H1 (cell line): Measurements from ENCODE around the gene UVSSA. TPM values are rescaled to one million over a fixed set of nuclear protein-coding genes. Genes with fewer than 3 reads are reported as not detected.

Experiments used
- CTCF ChIA-PET: fragments of 300-600 bp; sonication (Branson Sonifier 250); formaldehyde crosslinking; loops from one replicate; lab custom pipeline; 2021; ENCODE audit not compliant: partially characterized antibody; lab: Charles Lee
- POLR2A ChIA-PET: fragments of 300-600 bp; sonication (Branson Sonifier 250); formaldehyde crosslinking; loops from one replicate; lab custom pipeline; 2021; ENCODE audit warnings: inconsistent platforms; ENCODE audit not compliant: partially characterized antibody; lab: Charles Lee
- DNase-seq, 2 experiments: peaks; one replicate each; pipeline versions ENCODE4 v3.0.0 to v3.0.0-alpha.2; 2010 to 2022; ENCODE audit warnings: low spot score in 2 of 2, low read depth in 1 of 2, mixed read lengths in 1 of 2
- FAIRE-seq: peaks from 2 replicates; lab custom pipeline; 2011; peaks lifted over from hg19 to GRCh38; lab: Jason Lieb, UNC
- H2AFZ ChIP-seq: 2 replicates; pipeline ENCODE4 v1.8.1; 2012; ENCODE audit warnings: low read length, inconsistent platforms
- H2AK5ac ChIP-seq: 2 replicates; pipeline ENCODE4 v1.6.1; 2013; ENCODE audit warnings: low read depth, low read length
- H2BK120ac ChIP-seq: replicated peaks from 2 replicates; pipeline ENCODE3; 2013; ENCODE audit warnings: low read depth, low read length, inconsistent platforms
- H2BK12ac ChIP-seq: 2 replicates; pipeline ENCODE4 v1.6.1; 2013; ENCODE audit warnings: low read depth, low read length
- H2BK15ac ChIP-seq: 2 replicates; pipeline ENCODE4 v1.6.1; 2013; ENCODE audit warnings: low read length
- H2BK20ac ChIP-seq: 2 replicates; pipeline ENCODE4 v1.6.1; 2013; ENCODE audit warnings: low read length
- H2BK5ac ChIP-seq: 2 replicates; pipeline ENCODE4 v1.6.1; 2013; ENCODE audit warnings: low read depth, low read length
- H3K14ac ChIP-seq: 2 replicates; pipeline ENCODE4 v1.6.1; 2013; ENCODE audit warnings: inconsistent platforms; ENCODE audit not compliant: insufficient read length
- H3K18ac ChIP-seq: 2 replicates; pipeline ENCODE4 v1.6.1; 2013; ENCODE audit warnings: low read length; ENCODE audit errors: extremely low read depth
- H3K23ac ChIP-seq: 2 replicates; pipeline ENCODE4 v1.6.1; 2013; ENCODE audit warnings: inconsistent platforms; ENCODE audit not compliant: insufficient read length
- H3K23me2 ChIP-seq: 2 replicates; pipeline ENCODE4 v1.6.1; 2013; ENCODE audit warnings: low read depth, low read length
- H3K27ac ChIP-seq: 2 replicates; pipeline ENCODE4 v1.6.1; 2011; ENCODE audit warnings: low read depth, low read length, inconsistent platforms
- H3K27me3 ChIP-seq, 4 experiments: replicated peaks in 1 of 4; 1 replicate in 1 of 4; 2 replicates in 3 of 4; pipeline versions ENCODE4 v1.6.1 to v1.8.1; 2011 to 2013; ENCODE audit warnings: low read length in 3 of 4, mild to moderate bottlenecking in 3 of 4, inconsistent platforms in 2 of 4, mixed read lengths in 2 of 4, moderate library complexity in 1 of 4; ENCODE audit not compliant: control insufficient read depth in 3 of 4, insufficient read depth in 3 of 4; ENCODE audit errors: extremely low read depth in 1 of 4
- H3K36me3 ChIP-seq, 4 experiments: 2 replicates each; pipeline versions ENCODE4 v1.6.1 to v1.8.1; 2011 to 2013; ENCODE audit warnings: mild to moderate bottlenecking in 4 of 4, low read length in 3 of 4, moderate library complexity in 2 of 4, control low read depth in 1 of 4, inconsistent platforms in 1 of 4; ENCODE audit not compliant: insufficient read depth in 4 of 4, control insufficient read depth in 2 of 4
- H3K4ac ChIP-seq: replicated peaks from 2 replicates; pipeline ENCODE3; 2013; ENCODE audit warnings: low read length, low read depth, mixed read lengths, inconsistent platforms; ENCODE audit not compliant: insufficient read length
- H3K4me1 ChIP-seq, 4 experiments: replicated peaks in 1 of 4; 1 replicate in 1 of 4; 2 replicates in 3 of 4; pipeline versions ENCODE4 v1.6.1 to v1.8.1; 2011 to 2013; ENCODE audit warnings: low read length in 3 of 4, inconsistent platforms in 2 of 4, mixed read lengths in 1 of 4; ENCODE audit not compliant: insufficient read depth in 4 of 4, control insufficient read depth in 3 of 4
- H3K4me2 ChIP-seq, 2 experiments: 2 replicates each; pipeline versions ENCODE4 v1.6.1 to v1.8.1; 2011 to 2013; ENCODE audit warnings: low read depth in 2 of 2, low read length in 2 of 2, control low read depth in 1 of 2, inconsistent platforms in 1 of 2, mild to moderate bottlenecking in 1 of 2; ENCODE audit not compliant: insufficient read depth in 1 of 2
- H3K4me3 ChIP-seq, 4 experiments: fragments of 200-600, 300-600 bp in 1 of 4; sonication (generic), shearing (Covaris generic), sonication (Bioruptor Twin) in 1 of 4; 2 replicates each; pipeline versions ENCODE4 v1.5.1 to v1.8.1; 2011 to 2016; ENCODE audit warnings: low read length in 4 of 4, low read depth in 3 of 4, control low read depth in 2 of 4, inconsistent platforms in 2 of 4, mild to moderate bottlenecking in 2 of 4, mixed read lengths in 1 of 4, moderate library complexity in 1 of 4; ENCODE audit not compliant: insufficient read depth in 2 of 4; ENCODE audit errors: extremely low read depth in 1 of 4
- H3K56ac ChIP-seq: replicated peaks from 2 replicates; pipeline ENCODE3; 2013; ENCODE audit warnings: low read depth, mild to moderate bottlenecking, mixed read lengths, low read length, inconsistent platforms; ENCODE audit not compliant: insufficient read length
- H3K79me1 ChIP-seq: 2 replicates; pipeline ENCODE4 v1.6.1; 2013; ENCODE audit warnings: low read depth, low read length, control low read depth
- H3K79me2 ChIP-seq, 2 experiments: 2 replicates each; pipeline versions ENCODE4 v1.6.1 to v1.8.1; 2012 to 2013; ENCODE audit warnings: low read length in 2 of 2, mild to moderate bottlenecking in 2 of 2, inconsistent platforms in 1 of 2; ENCODE audit not compliant: insufficient read depth in 2 of 2, control insufficient read depth in 1 of 2
- H3K9ac ChIP-seq, 4 experiments: replicated peaks in 1 of 4; 1 replicate in 1 of 4; 2 replicates in 3 of 4; pipeline versions ENCODE4 v1.6.1 to v1.8.1; 2011 to 2013; ENCODE audit warnings: low read depth in 3 of 4, low read length in 3 of 4, control low read depth in 2 of 4, mild to moderate bottlenecking in 2 of 4, moderate library complexity in 2 of 4, inconsistent platforms in 1 of 4; ENCODE audit errors: extremely low read depth in 1 of 4
- H3K9me3 ChIP-seq, 2 experiments: 2 replicates each; pipeline versions ENCODE4 v1.6.1 to v1.8.1; 2012 to 2013; ENCODE audit warnings: mild to moderate bottlenecking in 2 of 2, moderate library complexity in 2 of 2, control low read depth in 1 of 2, inconsistent platforms in 1 of 2, low read depth in 1 of 2, low read length in 1 of 2, mixed read lengths in 1 of 2; ENCODE audit not compliant: insufficient read depth in 2 of 2
- H4K20me1 ChIP-seq, 2 experiments: replicated peaks in 1 of 2; 2 replicates each; pipeline versions ENCODE3 to v1.8.1; 2011 to 2013; ENCODE audit warnings: inconsistent platforms in 2 of 2, low read length in 2 of 2, mild to moderate bottlenecking in 1 of 2; ENCODE audit not compliant: insufficient read depth in 2 of 2, control insufficient read depth in 1 of 2
- H4K5ac ChIP-seq: 2 replicates; pipeline ENCODE4 v1.6.1; 2013; ENCODE audit warnings: low read length, low read depth, mixed read lengths, inconsistent platforms; ENCODE audit not compliant: insufficient read length
- H4K8ac ChIP-seq: 2 replicates; pipeline ENCODE4 v1.8.0; 2013; ENCODE audit warnings: mild to moderate bottlenecking, moderate library complexity, low read length, inconsistent platforms; ENCODE audit not compliant: insufficient read depth; ENCODE audit errors: extremely low read depth
- H4K91ac ChIP-seq: replicated peaks from 2 replicates; pipeline ENCODE3; 2013; ENCODE audit warnings: low read length, mixed read lengths, inconsistent platforms; ENCODE audit not compliant: insufficient read length
- JUN ChIP-seq: IDR thresholded peaks from 2 replicates; pipeline ENCODE4 v1.6.1; 2011; ENCODE audit warnings: low read depth, mild to moderate bottlenecking, improper control_type of control experiment, low read length
- SIX5 ChIP-seq: IDR thresholded peaks from 2 replicates; pipeline ENCODE4 v1.6.1; 2011; ENCODE audit warnings: mild to moderate bottlenecking, low read depth, low read length
- whole genome bisulfite sequencing, 2 experiments: shearing (Covaris generic) in 1 of 2; methylation state at CpG; one replicate each; pipeline versions ENCODE4 v1.1.6 to v1.1.7; 2013 to 2015; ENCODE audit warnings: low lambda C conversion rate in 2 of 2, mixed read lengths in 2 of 2, inconsistent platforms in 1 of 2, low coverage in 1 of 2, missing lambda C conversion rate in 1 of 2; ENCODE audit not compliant: insufficient replicate concordance in 2 of 2, insufficient coverage in 1 of 2, insufficient read length in 1 of 2; ENCODE audit errors: extremely low coverage in 1 of 2, missing lambda C conversion rate in 1 of 2; 5-methylcytosine and 5-hydroxymethylcytosine counted together
- polyA plus RNA-seq, 7 experiments: library from polyadenylated mRNA; depleted of rRNA in 3 of 7; stranded (reverse) in 5 of 7; unstranded in 2 of 7; fragments of >200 nt in 5 of 7; fragments of 200-250 nt in 2 of 7; gene quantifications; 1 replicate in 5 of 7; 2 replicates in 1 of 7; 4 replicates in 1 of 7; pipeline versions ENCODE4 v1.2.1 to v1.2.3, GENCODE V29; 2011 to 2013; ENCODE audit warnings: missing spikeins in 2 of 7, mixed read lengths in 2 of 7
- total RNA-seq: library from RNA; stranded (reverse); fragmentation: NEBNext Ultra II Directional; extraction: Animal tissue kit (Norgen Biotek cat#: 25700); gene quantifications from 2 replicates; pipeline ENCODE4 v1.2.1, GENCODE V29; 2021

The UVSSA gene
- total and polyA plus RNA-seq, 2 of the 8 experiments (the other 6 are each of a cell fraction or from before 2014, with no cell fraction given), result 14.5 to 19.4 TPM

GRCh38 chr4:1344696-1345095 lies 2.3 kb upstream of the UVSSA start:
- no peaks in the 10 kb centered on the region for H3K27me3 ChIP-seq
- no peak overlapping the region for H4K91ac ChIP-seq
- no peak overlapping the region for H3K27ac ChIP-seq
- peaks cover 10% of the 10 kb centered on the region for H3K23me2 ChIP-seq
- no peak overlapping the region for H2BK12ac ChIP-seq
- H2AK5ac ChIP-seq, result no peak overlapping the region
- POLR2A ChIA-PET, result interaction anchor here (2.0 to 5.7 kb wide), 2 partner anchors 16 to 95 kb away, joined by 7 to 49 read pairs; partner anchors contain the start of gene CTBP1
- H2BK5ac ChIP-seq, result no peak overlapping the region
- H3K23ac ChIP-seq, result no peak overlapping the region
- peaks cover 3 to 16% (median 11%) of the 10 kb centered on the region in 4 experiments; a peak in 7 of 8 replicates for H3K36me3 ChIP-seq
- H3K14ac ChIP-seq, result no peak overlapping the region
- H3K79me2 ChIP-seq, result peaks cover 0 to 9% of the 10 kb centered on the region in 2 experiments; a peak in 2 of 4 replicates
- DNase-seq (no peak), FAIRE-seq (no peak)
- H2BK120ac ChIP-seq, result no peak overlapping the region
- no peak overlapping the region for H4K5ac ChIP-seq
- H3K79me1 ChIP-seq, result peaks cover 2% of the 10 kb centered on the region; the same call in 1 of the 2 replicates
- H4K8ac ChIP-seq, result peak overlapping the region; percentile 23
- no peak overlapping the region for H3K4ac ChIP-seq
- H2BK20ac ChIP-seq, result no peak overlapping the region
- no peak overlapping the region for H2BK15ac ChIP-seq
- no peak overlapping the region for H3K9ac ChIP-seq
- no peak overlapping the region for H3K56ac ChIP-seq
- no peak overlapping the region for H3K18ac ChIP-seq
- peaks cover 0 to 3% of the 10 kb centered on the region in 2 experiments for H4K20me1 ChIP-seq
- peaks cover 0 to 6% (median 2%) of the 10 kb centered on the region in 4 experiments; a peak in 3 of 7 replicates for H3K4me1 ChIP-seq
- no peak overlapping the region; a peak in 1 of 4 replicates for H3K4me2 ChIP-seq
- WGBS, 2 experiments, result 82% methylated on average over 12 of the region's 12 CpGs; no CpG with 5 or more reads in 1 of the 2 experiments
- CTCF ChIA-PET, result interaction anchor here (0.7 to 1.7 kb wide), 3 partner anchors 10 to 158 kb away, joined by 3 to 4 read pairs (median 4); no protein-coding TSS in a partner anchor
- no peak overlapping the region for H2AFZ ChIP-seq
- no peak overlapping the region for H3K4me3 ChIP-seq
- H3K9me3 ChIP-seq, result no peaks in the 10 kb centered on the region
- TF ChIP-seq SIX5 (no peak), JUN (no peak)
